Activated naive CD8-positive, alpha-beta T cell treated with anti-CD3 and anti-CD28 coated beads, Interleukin-2, amount 50 U/mL, for 16 hours (primary cell): ENCODE data around the gene CCK.
"Not testable (repeated sequence)": the region's sequence is repeated elsewhere in the genome, so short reads cannot be mapped to it uniquely, and the experiment has no call there.

Source experiments
- DNase-seq: peaks from one replicate; pipeline ENCODE4 v3.0.0-alpha.2; 2020; ENCODE audit warnings: low read depth, low spot score

The CCK gene

GRCh38 chr3:42266085-42266484 is at the start of gene CCK:
TSS of gene CCK (minus strand) at chr3:42266185. CDS start at chr3:42263630, 2,555 bp downstream.
- no peak for DNase-seq

GRCh38 chr3:42314411-42314810 is 48.4 kb upstream of the CCK start:
- DNase-seq = no peak

GRCh38 chr3:42308651-42309050 is 42.7 kb upstream of the CCK start:
- DNase-seq = no peak

- DNase-seq = no peak
Observed at GRCh38 chr3:42306499-42306898, 40.5 kb upstream of the CCK start.

GRCh38 chr3:42302924-42303634 is 37.1 kb upstream of the CCK start:
- DNase-seq = no peak

- DNase-seq = no peak
Observed at GRCh38 chr3:42301446-42302175, 35.6 kb upstream of the CCK start.

- no peak for DNase-seq
Observed at GRCh38 chr3:42300778-42301177, 34.8 kb upstream of the CCK start.

GRCh38 chr3:42300013-42300412 is 34.0 kb upstream of the CCK start:
- DNase-seq = no peak

- no peak for DNase-seq
Observed at GRCh38 chr3:42298259-42298658, 32.3 kb upstream of the CCK start.

- DNase-seq = no peak
Observed at GRCh38 chr3:42292009-42292408, 26.0 kb upstream of the CCK start.

- no peak for DNase-seq
Observed at GRCh38 chr3:42290966-42291714, 25.2 kb upstream of the CCK start.

- DNase-seq = no peak
Observed at GRCh38 chr3:42289026-42289425, 23.0 kb upstream of the CCK start.

- no peak for DNase-seq
Observed at GRCh38 chr3:42288385-42288784, 22.4 kb upstream of the CCK start.

GRCh38 chr3:42287423-42287822 is 21.4 kb upstream of the CCK start:
- DNase-seq = not testable (repeated sequence)

GRCh38 chr3:42277676-42278075 is 11.7 kb upstream of the CCK start:
- no peak for DNase-seq

GRCh38 chr3:42276141-42277132 is 10.5 kb upstream of the CCK start:
- DNase-seq = no peak

GRCh38 chr3:42275217-42275616 is 9.2 kb upstream of the CCK start:
- no peak for DNase-seq

- no peak for DNase-seq
Observed at GRCh38 chr3:42274266-42274665, 8.3 kb upstream of the CCK start.

- DNase-seq = no peak
Observed at GRCh38 chr3:42273361-42273760, 7.4 kb upstream of the CCK start.

GRCh38 chr3:42271786-42272185 is 5.8 kb upstream of the CCK start:
- no peak for DNase-seq

GRCh38 chr3:42270561-42270960 is 4.6 kb upstream of the CCK start:
- no peak for DNase-seq
